Mucosa of rectum (tissue), 2 donors: ENCODE measurements around the gene SPECC1L.

Experiments used
- H3K27ac ChIP-seq, 2 donors: one replicate each; pipeline ENCODE4 v1.7.0; 2013; ENCODE audit warnings: inconsistent platforms in 2 of 2, low read depth in 2 of 2, low read length in 2 of 2
- H3K27me3 ChIP-seq, 2 donors: one replicate each; pipeline ENCODE4 v1.7.0; 2013; ENCODE audit warnings: low read length in 2 of 2; ENCODE audit not compliant: control insufficient read depth in 2 of 2, insufficient read depth in 2 of 2
- H3K36me3 ChIP-seq, 2 donors: one replicate each; pipeline ENCODE4 v1.7.0; 2013; ENCODE audit warnings: low read length in 2 of 2; ENCODE audit not compliant: control insufficient read depth in 2 of 2, insufficient read depth in 2 of 2
- H3K4me1 ChIP-seq, 2 donors: one replicate each; pipeline ENCODE4 v1.7.0; 2013; ENCODE audit warnings: low read length in 2 of 2, mild to moderate bottlenecking in 1 of 2; ENCODE audit not compliant: control insufficient read depth in 2 of 2, insufficient read depth in 2 of 2
- H3K4me3 ChIP-seq, 2 donors: one replicate each; pipeline ENCODE4 v1.7.0; 2013; ENCODE audit warnings: low read length in 2 of 2
- H3K9ac ChIP-seq, 2 donors: one replicate each; pipeline ENCODE4 v1.7.0; 2013; ENCODE audit warnings: low read length in 2 of 2, low read depth in 1 of 2, mild to moderate bottlenecking in 1 of 2
- H3K9me3 ChIP-seq, 2 donors: one replicate each; pipeline ENCODE4 v1.7.0; 2013; ENCODE audit warnings: low read length in 2 of 2; ENCODE audit not compliant: control insufficient read depth in 2 of 2
- donor health status: healthy.
- donor health status: Normal muscosa, but diverticular disease.

SPECC1L gene

DNA sequence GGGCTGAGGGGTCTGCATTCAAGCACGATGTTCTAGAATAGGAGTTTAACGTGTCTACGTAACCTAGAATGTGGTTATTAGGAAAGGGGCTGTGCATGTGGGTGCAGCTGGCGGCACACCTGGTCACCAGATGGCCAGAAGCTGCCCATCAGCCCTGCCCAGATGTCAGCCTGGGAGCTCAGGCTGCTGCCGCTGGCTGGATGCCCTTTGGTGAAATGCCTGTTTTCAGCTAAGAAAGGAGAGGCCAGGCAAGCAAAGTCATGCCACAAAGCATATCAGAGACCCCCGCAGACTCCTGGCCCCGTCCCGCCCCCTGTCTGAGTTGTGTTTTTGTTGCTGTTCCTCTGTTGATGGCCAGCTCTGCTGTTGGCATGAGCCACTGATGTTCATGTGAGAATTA is 145.5 kb downstream of the SPECC1L start:
- H3K9me3 ChIP-seq = no peaks in the 10 kb centered on the region
- no peak overlapping the region for H3K9ac ChIP-seq
- peaks cover 43 to 48% of the 10 kb centered on the region in 2 donors for H3K36me3 ChIP-seq
- no peak overlapping the region for H3K27ac ChIP-seq
- no peaks in the 10 kb centered on the region for H3K4me1 ChIP-seq
- H3K4me3 ChIP-seq = no peak overlapping the region
- H3K27me3 ChIP-seq = peaks cover 0 to 2% of the 10 kb centered on the region in 2 donors

DNA sequence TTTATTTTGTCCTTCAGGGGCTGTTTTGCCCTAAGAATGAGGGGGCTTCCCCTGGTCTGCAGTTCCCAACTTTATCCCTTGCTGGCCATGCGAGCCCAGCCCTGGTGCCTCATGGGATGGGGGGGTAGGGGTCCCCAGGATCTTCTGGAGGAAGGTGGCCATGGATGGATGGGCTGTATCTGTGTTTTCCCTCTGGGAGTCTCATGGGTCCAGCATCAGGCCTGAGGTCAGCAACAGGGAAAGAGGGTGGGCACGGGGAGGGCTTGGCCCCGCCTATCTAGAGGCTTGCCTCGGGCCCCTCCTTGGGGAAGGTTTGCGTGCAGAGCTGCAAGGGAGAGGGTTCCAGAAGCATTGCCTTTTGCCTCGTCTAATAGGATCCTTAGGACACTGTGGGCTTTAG is 146.0 kb downstream of the SPECC1L start:
- H3K27ac ChIP-seq = no peak overlapping the region
- peaks cover 41 to 44% of the 10 kb centered on the region in 2 donors for H3K36me3 ChIP-seq
- H3K4me3 ChIP-seq = no peak overlapping the region
- peaks cover 0 to 2% of the 10 kb centered on the region in 2 donors for H3K27me3 ChIP-seq
- H3K4me1 ChIP-seq = no peaks in the 10 kb centered on the region
- H3K9ac ChIP-seq = no peak overlapping the region
- no peaks in the 10 kb centered on the region for H3K9me3 ChIP-seq

DNA sequence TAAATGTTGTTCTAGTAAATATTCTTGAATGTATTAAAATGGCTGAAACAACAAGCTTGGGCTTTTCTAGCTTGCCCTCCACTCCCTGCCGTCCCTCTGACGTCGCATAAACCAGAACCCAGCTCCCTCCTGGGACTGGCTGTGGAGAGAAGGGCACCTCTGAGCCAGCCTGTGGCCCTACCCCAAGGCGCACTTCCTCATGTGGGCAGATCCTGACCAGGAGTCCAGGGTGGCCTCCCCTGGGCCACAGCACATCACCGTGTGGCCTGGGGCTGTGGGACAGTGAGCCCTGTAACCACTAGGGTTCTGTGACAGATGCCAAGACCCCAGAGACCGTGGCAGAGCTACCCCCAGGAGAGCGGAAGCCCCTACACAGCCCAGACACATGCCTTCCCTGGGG is 146.6 kb downstream of the SPECC1L start:
- no peak overlapping the region for H3K9ac ChIP-seq
- peaks cover 38 to 42% of the 10 kb centered on the region in 2 donors for H3K36me3 ChIP-seq
- no peak overlapping the region for H3K27ac ChIP-seq
- H3K9me3 ChIP-seq = no peaks in the 10 kb centered on the region
- no peaks in the 10 kb centered on the region for H3K4me1 ChIP-seq
- no peak overlapping the region for H3K4me3 ChIP-seq
- peaks cover 0 to 6% of the 10 kb centered on the region in 2 donors for H3K27me3 ChIP-seq

DNA sequence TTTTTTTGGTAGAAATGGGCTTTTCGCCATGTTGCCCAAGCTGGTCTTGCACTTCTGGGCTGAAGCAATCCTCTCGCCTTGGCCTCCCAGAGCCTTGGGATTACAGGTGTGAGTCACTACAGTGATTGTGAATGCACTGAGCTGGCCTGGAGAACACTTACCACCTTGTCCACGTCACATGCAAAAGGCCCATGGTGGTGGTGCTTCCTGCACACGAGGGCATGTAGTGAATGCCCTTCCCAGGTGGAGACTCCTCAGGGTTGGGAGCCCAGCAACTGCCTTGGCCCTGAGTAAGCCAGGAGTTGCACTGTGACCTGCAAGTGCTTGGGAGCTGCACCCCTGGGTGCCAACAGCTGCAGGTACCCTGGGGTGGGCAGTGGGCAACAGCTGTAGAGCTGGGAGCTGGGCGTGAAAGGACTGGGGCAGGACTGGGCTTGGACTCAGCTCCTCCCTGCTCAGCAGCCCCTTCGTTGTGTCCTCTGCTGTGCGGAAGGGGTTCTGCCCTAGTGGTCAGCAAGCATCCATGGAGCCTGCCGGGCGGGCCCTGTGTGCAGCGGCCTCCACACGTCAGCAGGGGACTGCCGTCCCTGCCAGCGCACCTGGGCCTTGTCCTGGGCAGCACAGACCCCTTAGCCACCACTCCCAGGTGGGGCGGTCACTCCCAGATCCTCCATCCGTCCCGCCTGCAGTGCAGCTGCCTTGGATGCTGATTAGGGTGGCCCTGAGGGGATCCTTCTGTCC is 147.4 kb downstream of the SPECC1L start:
- Histone ChIP-seq H3K4me1 (no peaks in the 10 kb centered on the region), H3K27ac (no peak overlapping the region), H3K36me3 (peaks cover 31 to 33% of the 10 kb centered on the region in 2 donors), H3K9me3 (no peaks in the 10 kb centered on the region), H3K9ac (no peak overlapping the region), H3K27me3 (peaks cover 0 to 6% of the 10 kb centered on the region in 2 donors), H3K4me3 (no peak overlapping the region)

DNA sequence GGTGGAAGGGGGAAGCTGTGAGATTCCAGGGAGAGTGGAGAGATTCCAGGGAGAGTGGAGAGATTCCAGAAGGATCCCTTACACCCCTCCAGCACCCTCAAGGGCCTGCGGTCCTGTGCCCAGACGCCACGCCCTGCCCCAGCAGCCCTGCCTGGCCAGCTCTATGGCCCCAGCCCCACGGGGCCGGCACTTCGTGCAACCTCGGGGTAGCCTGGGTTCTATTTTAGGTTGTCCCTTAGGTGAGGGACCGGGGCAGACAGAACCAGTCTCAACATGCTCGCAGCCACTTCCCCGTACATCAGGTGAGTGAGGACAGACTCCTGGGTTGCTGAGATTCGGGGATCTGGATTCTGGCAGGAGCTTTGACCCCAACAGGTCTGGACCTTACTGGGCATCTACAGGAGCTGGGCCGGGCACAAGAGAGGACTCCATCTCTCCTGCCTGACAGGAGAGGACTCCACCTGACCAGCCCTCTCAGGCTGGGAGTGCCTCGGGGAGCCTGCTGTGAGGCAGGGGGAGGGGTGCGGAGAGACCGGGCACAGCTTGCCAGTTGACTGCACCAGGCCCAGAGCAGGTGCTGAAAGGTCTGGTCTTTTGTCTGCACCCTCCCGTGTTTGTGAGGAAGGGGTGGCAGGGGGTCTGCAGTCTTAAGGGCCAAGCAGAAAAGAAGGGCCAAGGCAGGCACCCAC is 148.3 kb downstream of the SPECC1L start:
- H3K4me1 ChIP-seq = no peaks in the 10 kb centered on the region
- H3K9me3 ChIP-seq = no peaks in the 10 kb centered on the region
- H3K4me3 ChIP-seq = no peak overlapping the region
- H3K9ac ChIP-seq = no peak overlapping the region
- peaks cover 0 to 6% of the 10 kb centered on the region in 2 donors for H3K27me3 ChIP-seq
- H3K27ac ChIP-seq = no peak overlapping the region
- H3K36me3 ChIP-seq = peaks cover 27 to 28% of the 10 kb centered on the region in 2 donors

DNA sequence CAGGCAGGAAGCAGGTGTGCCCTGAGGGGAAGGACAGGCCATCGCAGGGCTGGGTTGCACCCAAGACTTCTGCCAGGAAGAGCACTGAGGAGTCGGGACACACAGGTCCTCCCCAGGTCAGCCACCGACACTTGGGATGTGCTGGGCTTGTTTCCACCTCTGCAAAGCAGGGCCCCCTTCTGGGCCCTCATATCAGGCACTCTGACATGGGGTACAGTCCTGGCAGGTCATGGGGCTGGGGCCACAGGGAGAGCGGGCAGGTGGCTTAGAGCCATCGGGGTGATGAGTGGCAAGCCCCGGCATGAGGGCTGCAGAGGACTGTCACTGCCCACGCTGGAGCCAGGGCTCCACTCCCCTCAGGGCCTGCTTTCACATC is 148.8 kb downstream of the SPECC1L start:
- H3K9ac ChIP-seq = no peak overlapping the region
- peaks cover 0 to 2% of the 10 kb centered on the region in 2 donors for H3K4me1 ChIP-seq
- peaks cover 22 to 24% of the 10 kb centered on the region in 2 donors for H3K36me3 ChIP-seq
- no peaks in the 10 kb centered on the region for H3K9me3 ChIP-seq
- peaks cover 3 to 6% of the 10 kb centered on the region in 2 donors for H3K27me3 ChIP-seq
- H3K27ac ChIP-seq = no peak overlapping the region
- no peak overlapping the region for H3K4me3 ChIP-seq

DNA sequence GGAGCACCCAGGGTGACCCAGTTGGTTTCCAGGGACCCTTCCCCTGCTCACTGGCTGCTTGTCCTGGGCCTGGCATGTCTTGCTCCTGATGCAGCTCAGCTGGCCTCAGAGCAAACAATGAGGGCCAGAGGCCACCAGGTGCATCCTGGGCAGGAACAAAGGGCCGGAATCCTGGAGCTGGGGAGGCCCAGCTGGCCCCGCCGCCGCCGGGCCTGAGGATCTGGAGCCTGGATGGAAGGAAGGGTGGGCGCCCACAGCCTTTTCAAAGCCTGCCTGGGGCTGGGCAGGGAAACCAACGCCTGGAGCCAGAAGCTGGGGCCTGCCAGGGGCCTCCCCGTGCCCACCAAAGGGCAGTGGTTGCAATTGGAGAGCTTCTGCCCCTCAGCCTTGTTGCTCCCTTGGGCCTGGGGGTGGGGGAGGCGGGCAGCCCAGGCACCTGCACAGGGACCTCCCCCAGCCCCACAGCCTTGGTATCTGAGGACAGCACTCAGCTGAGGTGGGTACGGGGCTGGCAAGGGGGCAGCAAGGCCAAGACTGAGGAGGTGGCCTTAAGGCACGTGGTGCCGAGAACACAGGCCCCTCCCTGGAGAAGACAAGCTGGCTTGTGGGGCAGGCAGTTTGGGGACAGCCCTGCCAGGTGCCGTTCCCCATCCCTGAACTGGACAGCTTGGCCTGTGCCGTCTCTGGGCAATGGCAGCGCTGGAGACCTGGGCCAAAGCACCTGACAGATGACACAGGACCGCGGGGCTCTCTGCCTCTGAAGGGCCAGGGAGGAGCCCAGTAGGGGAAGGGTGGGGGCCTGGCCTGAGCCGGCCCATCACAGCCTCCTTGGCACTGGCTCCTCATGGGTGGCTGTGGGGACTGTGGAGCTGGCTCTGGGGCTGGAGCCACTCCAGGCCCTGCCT is 149.7 kb downstream of the SPECC1L start:
- Histone ChIP-seq H3K9ac (no peak overlapping the region), H3K36me3 (peaks cover 15 to 16% of the 10 kb centered on the region in 2 donors), H3K9me3 (no peaks in the 10 kb centered on the region), H3K27ac (no peak overlapping the region), H3K4me1 (peaks cover 0 to 3% of the 10 kb centered on the region in 2 donors), H3K27me3 (peaks cover 6 to 9% of the 10 kb centered on the region in 2 donors), H3K4me3 (no peak overlapping the region)

DNA sequence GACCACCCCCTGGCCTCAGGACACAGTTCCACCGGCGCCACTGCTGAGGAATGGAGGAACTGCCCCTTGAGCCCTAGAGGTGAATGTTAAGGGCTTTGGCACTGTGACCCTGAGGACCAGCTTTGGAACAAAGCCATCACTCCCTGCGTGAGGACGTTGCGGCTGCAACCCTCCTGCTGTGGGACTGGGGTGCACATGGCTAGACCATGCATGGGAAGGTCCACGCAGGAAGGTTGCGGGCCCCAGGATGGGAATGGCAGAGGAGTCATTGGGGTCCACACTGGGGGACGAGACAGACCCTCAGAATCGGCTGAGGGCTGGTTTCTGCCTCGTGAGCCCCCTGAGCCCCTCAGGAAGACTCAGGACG is 150.3 kb downstream of the SPECC1L start:
- Histone ChIP-seq H3K4me1 (peaks cover under 1 to 3% of the 10 kb centered on the region in 2 donors), H3K9me3 (no peaks in the 10 kb centered on the region), H3K36me3 (peaks cover 11 to 13% of the 10 kb centered on the region in 2 donors), H3K9ac (no peak overlapping the region), H3K27me3 (peaks cover 6 to 15% of the 10 kb centered on the region in 2 donors), H3K27ac (no peak overlapping the region), H3K4me3 (no peak overlapping the region)

DNA sequence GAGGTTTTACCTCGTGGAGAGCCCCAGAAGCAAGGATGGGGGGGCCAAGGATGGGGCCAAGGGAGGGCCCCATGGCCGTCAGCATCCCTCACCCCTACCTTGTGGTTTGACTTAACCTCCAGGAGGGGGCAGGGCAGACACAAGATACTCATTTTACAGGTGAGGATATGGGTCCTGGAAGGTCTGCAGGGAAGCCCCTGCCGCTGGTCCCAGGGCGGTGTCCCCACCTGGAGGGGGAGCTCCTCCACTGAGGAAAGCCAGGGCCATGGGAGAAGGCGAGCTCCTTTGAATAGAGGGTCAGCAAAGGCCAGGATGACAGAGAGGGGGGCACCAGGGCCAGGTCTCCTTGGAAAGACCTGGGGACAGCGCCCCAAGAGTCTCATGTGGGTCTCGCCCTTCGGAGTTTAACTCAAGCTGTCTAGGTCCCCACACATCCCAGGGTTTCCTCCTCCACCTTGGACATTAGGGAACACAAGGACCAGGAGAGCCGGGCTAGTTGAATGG is 150.8 kb downstream of the SPECC1L start:
- Histone ChIP-seq H3K4me1 (peaks cover 3 to 7% of the 10 kb centered on the region in 2 donors), H3K36me3 (peaks cover 6 to 8% of the 10 kb centered on the region in 2 donors), H3K9me3 (no peaks in the 10 kb centered on the region), H3K4me3 (no peak overlapping the region), H3K9ac (no peak overlapping the region), H3K27ac (no peak overlapping the region), H3K27me3 (peaks cover 6 to 21% of the 10 kb centered on the region in 2 donors)
